Measurements from ENCODE around the gene VSIG8.

Gene VSIG8

DNA sequence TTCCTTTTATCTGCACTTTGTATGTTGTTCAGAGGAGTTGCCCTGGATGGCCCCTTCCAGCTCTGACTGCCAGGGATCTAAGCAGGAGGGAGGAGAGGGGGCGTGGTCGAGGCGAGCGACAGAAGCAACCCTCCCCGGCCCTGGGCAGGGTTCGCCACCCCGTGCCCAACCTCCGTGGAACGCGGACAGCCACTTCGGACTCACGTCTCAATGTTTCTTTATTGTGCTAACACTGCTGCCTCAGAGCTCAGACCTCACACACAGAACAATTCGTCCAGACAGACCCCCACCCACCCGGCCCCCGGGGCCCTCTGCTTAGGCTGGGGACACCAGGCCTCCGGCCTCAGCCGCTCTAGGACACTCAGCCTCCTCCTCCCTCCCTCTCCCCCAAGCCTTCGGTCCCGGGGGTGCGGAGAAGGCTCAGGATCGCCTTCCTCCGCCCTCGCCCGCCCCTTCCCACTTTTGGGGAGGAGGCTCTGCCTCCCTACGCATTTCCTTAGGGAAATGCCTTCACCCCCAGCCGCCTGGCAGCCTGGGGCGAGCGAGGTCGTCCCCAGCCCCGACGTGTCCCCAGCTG is 8.3 kb downstream of the VSIG8 start:
- H3K27me3 ChIP-seq (ENCODE audit: control insufficient read depth in 1 of 2, insufficient read depth in 2 of 2, low read length in 2 of 2), result no peaks in the 10 kb centered on the region
- H3K9ac ChIP-seq (ENCODE audit: low read length), result peak overlapping the region; percentile 53
- peak overlapping the region; percentile 64 to 73 for H3K4me3 ChIP-seq (ENCODE audit: low read depth in 1 of 2, low read length in 2 of 2)
- H3K27ac ChIP-seq (ENCODE audit: low read depth, low read length), result peak overlapping the region; percentile 94
- H3K9me3 ChIP-seq (ENCODE audit: low read length), result no peaks in the 10 kb centered on the region
- no peaks in the 10 kb centered on the region for H3K36me3 ChIP-seq (ENCODE audit: insufficient read depth, low read length)
- peaks cover 12% of the 10 kb centered on the region for H3K4me1 ChIP-seq (ENCODE audit: insufficient read depth, low read length)

DNA sequence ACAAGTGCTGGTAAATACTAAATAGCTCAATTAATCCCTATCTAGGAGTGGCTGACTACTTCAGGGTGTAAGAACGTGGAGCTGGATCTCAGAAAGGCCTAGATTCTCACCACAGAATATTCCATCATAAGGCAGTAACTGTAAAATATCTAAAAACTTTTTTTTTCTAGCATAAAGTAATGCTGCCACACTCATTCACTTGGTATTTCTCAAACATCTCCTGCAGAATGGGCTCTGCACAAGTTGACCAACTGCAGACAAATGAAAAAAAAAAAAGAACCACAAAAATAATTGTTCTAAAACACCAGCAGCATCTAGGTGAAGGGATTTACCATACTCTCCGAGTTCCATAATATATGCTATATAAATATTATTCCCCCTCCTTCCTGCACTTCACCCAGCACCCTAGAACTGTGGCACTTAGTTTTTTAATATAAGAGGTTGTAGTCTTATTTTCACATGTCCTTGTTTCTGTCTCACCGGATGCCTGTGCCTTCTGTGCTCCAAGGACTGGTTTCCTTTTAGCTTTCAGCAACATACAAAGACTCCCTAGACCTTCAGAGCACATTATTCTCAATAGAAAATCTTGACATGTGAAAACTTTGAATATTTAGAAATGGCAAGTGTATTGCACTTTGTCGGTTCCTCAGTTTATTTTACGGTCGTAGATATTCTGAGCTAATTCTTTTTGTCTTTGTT is 8.9 kb downstream of the VSIG8 start:
- H3K27ac ChIP-seq (ENCODE audit: low read depth, low read length), result peak overlapping the region; percentile 94
- H3K9ac ChIP-seq (ENCODE audit: low read length), result peak overlapping the region; percentile 53

DNA sequence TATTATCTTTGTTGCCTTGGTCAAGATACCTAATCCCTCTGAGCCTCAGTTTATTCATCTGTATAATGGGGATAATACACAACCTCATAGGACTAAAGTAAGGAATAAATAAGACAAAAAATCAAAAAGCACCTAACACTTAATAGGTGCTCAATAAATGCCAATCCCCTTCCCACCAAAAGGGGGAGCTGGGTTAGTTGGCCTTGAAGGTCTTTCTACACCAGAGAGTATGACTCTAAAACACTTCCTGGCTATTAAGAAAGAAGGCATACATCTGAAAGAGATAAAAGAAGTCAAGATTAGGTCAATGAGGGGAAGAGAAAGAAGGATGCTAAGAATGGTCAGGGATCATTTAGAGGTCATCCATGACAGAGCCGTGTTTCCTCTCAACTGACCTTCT is 11.1 kb downstream of the VSIG8 start:
- Histone ChIP-seq H3K4me1 (ENCODE audit: insufficient read depth, low read length) (peaks cover 12% of the 10 kb centered on the region), H3K27me3 (ENCODE audit: control insufficient read depth in 1 of 2, insufficient read depth in 2 of 2, low read length in 2 of 2) (no peaks in the 10 kb centered on the region), H3K36me3 (ENCODE audit: insufficient read depth, low read length) (no peaks in the 10 kb centered on the region), H3K9ac (ENCODE audit: low read length) (no peak overlapping the region), H3K4me3 (ENCODE audit: low read depth in 1 of 2, low read length in 2 of 2) (no peak overlapping the region), H3K27ac (ENCODE audit: low read depth, low read length) (no peak overlapping the region), H3K9me3 (ENCODE audit: low read length) (no peaks in the 10 kb centered on the region)

More for the DNA sequence above, 8.9 kb downstream of the VSIG8 start:
- Histone ChIP-seq H3K4me1 (ENCODE audit: insufficient read depth, low read length) (peaks cover 12% of the 10 kb centered on the region), H3K36me3 (ENCODE audit: insufficient read depth, low read length) (no peaks in the 10 kb centered on the region), H3K9me3 (ENCODE audit: low read length) (no peaks in the 10 kb centered on the region), H3K27me3 (ENCODE audit: control insufficient read depth in 1 of 2, insufficient read depth in 2 of 2, low read length in 2 of 2) (no peaks in the 10 kb centered on the region), H3K4me3 (ENCODE audit: low read depth in 1 of 2, low read length in 2 of 2) (peak overlapping the region in 1 of 2 donors; percentile 64)

DNA sequence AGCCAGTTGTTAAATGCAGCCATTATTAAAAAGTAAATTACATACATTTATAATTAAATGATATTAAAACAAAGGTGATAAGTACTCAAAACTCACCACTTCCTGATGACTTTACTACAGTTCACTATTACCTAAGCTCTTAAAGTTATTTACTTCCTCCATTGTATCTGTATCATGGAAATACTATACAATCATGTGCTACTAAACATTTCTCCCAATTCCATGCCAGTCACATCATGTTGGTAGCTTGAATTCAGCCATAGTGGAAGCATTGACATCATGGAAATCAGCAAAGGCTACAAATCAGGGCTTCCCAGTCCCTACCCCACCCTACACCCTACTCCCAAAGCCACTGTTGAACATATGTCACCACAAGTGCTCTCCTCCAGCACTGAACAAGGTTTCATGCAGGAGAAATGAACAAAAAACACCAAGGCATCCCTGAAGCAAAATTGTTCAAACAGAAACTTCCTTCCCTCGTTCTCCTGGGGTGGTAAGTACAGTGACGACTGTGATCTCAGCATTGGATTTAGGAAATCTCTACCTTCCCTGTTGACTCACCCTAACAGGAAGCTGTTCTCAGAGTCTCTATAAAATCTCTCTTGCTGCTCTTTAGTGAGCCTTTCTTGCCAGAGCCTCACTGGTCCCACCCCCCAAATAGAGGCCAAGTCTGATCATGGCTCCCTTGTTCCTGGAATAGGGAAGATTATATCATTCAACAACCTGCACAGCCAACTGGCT is 12.7 kb downstream of the VSIG8 start:
- Histone ChIP-seq H3K4me3 (ENCODE audit: low read depth in 1 of 2, low read length in 2 of 2) (no peak overlapping the region), H3K9me3 (ENCODE audit: low read length) (no peaks in the 10 kb centered on the region), H3K4me1 (ENCODE audit: insufficient read depth, low read length) (peaks cover 12% of the 10 kb centered on the region), H3K9ac (ENCODE audit: low read length) (no peak overlapping the region), H3K36me3 (ENCODE audit: insufficient read depth, low read length) (no peaks in the 10 kb centered on the region), H3K27ac (ENCODE audit: low read depth, low read length) (no peak overlapping the region), H3K27me3 (ENCODE audit: control insufficient read depth in 1 of 2, insufficient read depth in 2 of 2, low read length in 2 of 2) (no peaks in the 10 kb centered on the region)

DNA sequence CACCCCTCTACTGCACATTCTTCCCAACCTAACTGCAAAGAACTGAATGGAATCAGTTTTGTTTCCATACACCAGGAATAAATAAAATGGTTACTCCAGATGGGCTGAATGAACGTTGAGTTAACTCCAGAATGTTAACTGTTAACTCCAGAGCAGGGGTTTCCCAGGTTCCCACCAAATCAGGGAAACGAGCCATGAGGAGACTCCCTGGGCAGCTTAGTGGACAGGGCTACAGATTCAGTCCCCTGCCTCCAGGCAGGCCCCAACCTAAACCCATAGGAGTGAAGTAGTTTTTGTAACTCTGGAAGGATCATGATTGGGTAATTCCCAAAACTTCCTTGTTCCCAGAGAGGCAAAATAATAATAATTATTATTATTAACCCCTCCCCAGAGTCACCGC is 14.1 kb downstream of the VSIG8 start:
- no peaks in the 10 kb centered on the region for H3K36me3 ChIP-seq (ENCODE audit: insufficient read depth, low read length)
- H3K4me3 ChIP-seq (ENCODE audit: low read depth in 1 of 2, low read length in 2 of 2), result no peak overlapping the region
- H3K4me1 ChIP-seq (ENCODE audit: insufficient read depth, low read length), result peaks cover 6% of the 10 kb centered on the region
- no peak overlapping the region for H3K27ac ChIP-seq (ENCODE audit: low read depth, low read length)
- H3K9ac ChIP-seq (ENCODE audit: low read length), result no peak overlapping the region
- no peaks in the 10 kb centered on the region for H3K27me3 ChIP-seq (ENCODE audit: control insufficient read depth in 1 of 2, insufficient read depth in 2 of 2, low read length in 2 of 2)
- H3K9me3 ChIP-seq (ENCODE audit: low read length), result no peaks in the 10 kb centered on the region

DNA sequence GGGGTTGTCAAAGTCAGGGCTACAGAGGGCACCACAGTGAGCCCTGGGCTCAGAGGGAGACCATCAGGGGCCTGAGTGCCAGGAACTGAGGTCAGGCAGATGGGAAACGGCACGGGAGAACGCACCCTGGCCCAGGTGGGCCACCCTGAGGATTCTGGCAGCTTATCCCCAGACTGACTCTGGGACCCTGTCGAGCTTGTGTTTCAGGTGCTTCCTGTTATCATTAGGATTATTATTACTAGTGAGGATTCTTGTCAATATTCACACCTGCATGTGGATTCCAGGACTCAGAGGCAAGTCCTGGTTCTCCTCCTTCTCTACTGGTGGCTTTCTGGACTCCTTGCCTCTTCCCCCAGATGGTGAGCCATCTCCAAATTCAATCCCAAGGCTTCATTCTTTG is 15.2 kb downstream of the VSIG8 start:
- Histone ChIP-seq H3K9me3 (ENCODE audit: low read length) (no peaks in the 10 kb centered on the region), H3K36me3 (ENCODE audit: insufficient read depth, low read length) (no peaks in the 10 kb centered on the region), H3K4me3 (ENCODE audit: low read depth in 1 of 2, low read length in 2 of 2) (no peak overlapping the region), H3K9ac (ENCODE audit: low read length) (no peak overlapping the region), H3K27ac (ENCODE audit: low read depth, low read length) (no peak overlapping the region), H3K4me1 (ENCODE audit: insufficient read depth, low read length) (no peaks in the 10 kb centered on the region), H3K27me3 (ENCODE audit: control insufficient read depth in 1 of 2, insufficient read depth in 2 of 2, low read length in 2 of 2) (no peaks in the 10 kb centered on the region)

DNA sequence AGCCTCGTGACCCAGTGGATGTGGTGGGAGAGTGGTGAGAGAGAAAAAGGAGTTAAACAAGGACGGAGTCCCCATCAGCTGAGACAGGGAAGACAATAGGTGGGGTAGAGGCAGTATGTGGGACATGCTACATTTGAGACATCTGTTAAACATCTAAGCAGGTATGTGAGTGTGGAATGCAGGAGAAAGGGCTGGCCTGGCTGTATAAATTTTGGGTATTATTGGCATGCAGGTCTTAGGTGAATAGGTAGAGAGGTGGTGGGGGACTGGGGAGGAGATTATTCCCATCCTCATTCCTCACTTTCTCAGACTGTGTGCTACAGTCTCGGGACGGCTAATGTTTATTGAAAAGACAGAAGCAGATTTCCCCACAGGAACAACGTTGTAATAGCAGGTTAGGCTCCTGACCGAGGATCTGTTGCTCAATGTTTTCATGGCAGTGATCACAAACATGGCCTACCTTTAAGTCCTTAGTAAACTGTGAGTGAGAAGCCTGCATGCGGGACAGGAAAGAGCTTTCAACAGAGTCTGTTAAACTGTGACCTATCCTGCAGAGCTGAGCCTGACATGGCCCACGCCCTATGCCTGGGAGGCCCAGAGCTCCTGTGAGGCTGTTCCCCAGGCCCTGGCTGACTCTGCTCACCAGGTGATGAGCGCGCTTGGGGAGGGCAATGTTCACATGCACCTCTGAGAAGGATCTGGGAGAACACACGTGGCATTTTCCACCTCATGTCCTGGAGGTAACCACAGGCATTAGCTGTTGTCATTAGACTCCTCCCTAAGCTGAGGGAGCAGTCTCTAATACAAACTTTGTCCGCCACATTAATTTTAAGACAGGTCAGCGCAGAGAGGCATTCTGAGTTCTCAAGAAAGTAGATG is 16.5 kb downstream of the VSIG8 start:
- no peaks in the 10 kb centered on the region for H3K9me3 ChIP-seq (ENCODE audit: low read length)
- no peaks in the 10 kb centered on the region for H3K27me3 ChIP-seq (ENCODE audit: control insufficient read depth in 1 of 2, insufficient read depth in 2 of 2, low read length in 2 of 2)
- H3K27ac ChIP-seq (ENCODE audit: low read depth, low read length), result no peak overlapping the region
- H3K9ac ChIP-seq (ENCODE audit: low read length), result no peak overlapping the region
- no peaks in the 10 kb centered on the region for H3K4me1 ChIP-seq (ENCODE audit: insufficient read depth, low read length)
- no peaks in the 10 kb centered on the region for H3K36me3 ChIP-seq (ENCODE audit: insufficient read depth, low read length)
- no peak overlapping the region for H3K4me3 ChIP-seq (ENCODE audit: low read depth in 1 of 2, low read length in 2 of 2)

DNA sequence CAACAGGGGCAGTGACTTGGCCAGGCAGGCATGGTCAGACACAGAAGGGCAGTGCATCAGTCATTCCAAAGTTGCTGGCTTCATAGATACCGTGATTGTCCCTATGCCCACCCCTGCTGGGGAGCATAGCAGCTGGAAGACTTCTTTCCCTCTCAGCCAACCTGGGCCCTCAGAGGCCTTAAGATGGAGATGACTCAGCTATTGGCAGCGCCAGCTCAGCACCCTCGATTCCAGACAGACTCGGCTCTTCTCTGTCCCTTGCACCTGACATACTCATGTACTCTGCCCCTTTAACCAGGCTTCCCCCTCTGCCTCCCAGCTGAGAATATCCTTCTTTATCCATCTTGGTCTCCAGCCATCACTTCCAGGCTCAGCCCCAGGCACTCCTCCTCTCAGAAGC is 19.0 kb downstream of the VSIG8 start:
- Histone ChIP-seq H3K36me3 (ENCODE audit: insufficient read depth, low read length) (peaks cover 5% of the 10 kb centered on the region), H3K27ac (ENCODE audit: low read depth, low read length) (no peak overlapping the region), H3K27me3 (ENCODE audit: control insufficient read depth in 1 of 2, insufficient read depth in 2 of 2, low read length in 2 of 2) (no peaks in the 10 kb centered on the region), H3K9me3 (ENCODE audit: low read length) (no peaks in the 10 kb centered on the region), H3K4me3 (ENCODE audit: low read depth in 1 of 2, low read length in 2 of 2) (no peak overlapping the region), H3K4me1 (ENCODE audit: insufficient read depth, low read length) (no peaks in the 10 kb centered on the region), H3K9ac (ENCODE audit: low read length) (no peak overlapping the region)

DNA sequence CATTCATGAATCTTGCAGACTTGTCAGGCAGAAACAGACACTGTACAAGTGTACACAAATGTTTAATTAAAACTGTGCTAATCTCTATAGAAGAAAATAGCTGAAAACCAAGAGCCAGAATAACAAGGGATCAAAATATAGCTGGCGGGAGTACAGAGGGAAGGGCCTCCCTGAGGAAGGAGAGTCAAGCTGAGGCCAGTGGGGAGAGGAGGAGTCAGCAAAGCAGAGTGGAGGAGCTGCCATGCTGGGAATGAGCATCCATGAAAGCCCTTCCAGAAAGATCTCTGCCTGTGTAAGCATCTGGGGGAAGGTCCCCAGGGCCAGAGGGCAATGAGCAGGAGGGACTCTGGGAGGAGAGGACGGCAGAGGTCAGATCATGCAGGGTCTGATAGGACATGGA is 20.7 kb downstream of the VSIG8 start:
- peaks cover 5% of the 10 kb centered on the region for H3K36me3 ChIP-seq (ENCODE audit: insufficient read depth, low read length)
- no peaks in the 10 kb centered on the region for H3K27me3 ChIP-seq (ENCODE audit: control insufficient read depth in 1 of 2, insufficient read depth in 2 of 2, low read length in 2 of 2)
- H3K9me3 ChIP-seq (ENCODE audit: low read length), result no peaks in the 10 kb centered on the region
- no peak overlapping the region for H3K27ac ChIP-seq (ENCODE audit: low read depth, low read length)
- H3K9ac ChIP-seq (ENCODE audit: low read length), result no peak overlapping the region
- no peaks in the 10 kb centered on the region for H3K4me1 ChIP-seq (ENCODE audit: insufficient read depth, low read length)
- no peak overlapping the region for H3K4me3 ChIP-seq (ENCODE audit: low read depth in 1 of 2, low read length in 2 of 2)

- Histone ChIP-seq H3K27me3 (ENCODE audit: control insufficient read depth in 1 of 2, insufficient read depth in 2 of 2, low read length in 2 of 2) (no peaks in the 10 kb centered on the region), H3K4me3 (ENCODE audit: low read depth in 1 of 2, low read length in 2 of 2) (no peak overlapping the region), H3K9ac (ENCODE audit: low read length) (no peak overlapping the region), H3K36me3 (ENCODE audit: insufficient read depth, low read length) (peaks cover 5% of the 10 kb centered on the region), H3K27ac (ENCODE audit: low read depth, low read length) (no peak overlapping the region), H3K4me1 (ENCODE audit: insufficient read depth, low read length) (no peaks in the 10 kb centered on the region), H3K9me3 (ENCODE audit: low read length) (no peaks in the 10 kb centered on the region)
Observed at GRCh38 chr1:159839116-159839849, 23.2 kb downstream of the VSIG8 start.
